Measurements from ENCODE around the gene WDPCP.

- TF ChIP-seq CTCF (IDR thresholded peaks at IDR 0.05) (no peak), POLR2A (IDR thresholded peaks at IDR 0.05; ENCODE audit: low read depth) (no peak), POLR2AphosphoS5 (IDR thresholded peaks at IDR 0.05) (no peak)
These were observed 73.5 kb downstream of the WDPCP start for GRCh38 chr2:63514781-63515180.

All from esophagus muscularis mucosa (tissue), 3 donors.